ENCODE results near the gene TMEM119. TPM values are rescaled to one million over a fixed set of nuclear protein-coding genes. Genes with fewer than 3 reads are reported as not detected.
"Not testable (repeated sequence)": the region's sequence is repeated elsewhere in the genome, so short reads cannot be mapped to it uniquely, and the experiment has no call there.

The TMEM119 gene
- total RNA-seq, 2 donors from 2014 or later, result 1.8 to 5.5 TPM

GRCh38 chr12:108592033-108592909 is 5.6 kb downstream of the TMEM119 start:
- Histone ChIP-seq H3K4me3 (no peak overlapping the region), H3K27me3 (no peaks in the 10 kb centered on the region), H3K36me3 (no peaks in the 10 kb centered on the region), H3K27ac (no peak overlapping the region), H3K4me1 (peaks cover 0 to 8% of the 10 kb centered on the region in 2 donors), H3K9me3 (no peaks in the 10 kb centered on the region)
- no peak for DNase-seq (ENCODE audit: low spot score)
- TF ChIP-seq CTCF (IDR thresholded peaks at IDR 0.05), result no peak

- H3K27me3 ChIP-seq, result no peaks in the 10 kb centered on the region
These were observed 6.5 kb downstream of the TMEM119 start for GRCh38 chr12:108591267-108591980.

GRCh38 chr12:108590463-108590862 is 7.4 kb downstream of the TMEM119 start:
- not testable (repeated sequence) for H3K27ac ChIP-seq; H3K4me3 ChIP-seq; H3K36me3 ChIP-seq; H3K9me3 ChIP-seq; DNase-seq (ENCODE audit: low spot score); H3K4me1 ChIP-seq; H3K27me3 ChIP-seq

More at GRCh38 chr12:108591267-108591980, 6.5 kb downstream of the TMEM119 start:
- H3K4me1 ChIP-seq, result peaks cover 0 to 1% of the 10 kb centered on the region in 2 donors
- H3K27ac ChIP-seq, result no peak overlapping the region
- DNase-seq (ENCODE audit: low spot score), result no peak
- H3K9me3 ChIP-seq, result no peaks in the 10 kb centered on the region
- no peak for TF ChIP-seq CTCF (IDR thresholded peaks at IDR 0.05)
- no peak overlapping the region for H3K4me3 ChIP-seq
- no peaks in the 10 kb centered on the region for H3K36me3 ChIP-seq

GRCh38 chr12:108589840-108590229 is 8.0 kb downstream of the TMEM119 start:
- Histone ChIP-seq H3K27me3 (no peaks in the 10 kb centered on the region), H3K4me3 (no peak overlapping the region), H3K36me3 (no peaks in the 10 kb centered on the region), H3K4me1 (no peaks in the 10 kb centered on the region), H3K27ac (no peak overlapping the region), H3K9me3 (no peaks in the 10 kb centered on the region)
- no peak for DNase-seq (ENCODE audit: low spot score)
- no peak for TF ChIP-seq CTCF (IDR thresholded peaks at IDR 0.05)

GRCh38 chr12:108589028-108589839 is 8.7 kb downstream of the TMEM119 start:
- Histone ChIP-seq H3K27ac (no peak overlapping the region), H3K9me3 (no peaks in the 10 kb centered on the region), H3K4me1 (no peaks in the 10 kb centered on the region), H3K36me3 (no peaks in the 10 kb centered on the region), H3K27me3 (no peaks in the 10 kb centered on the region), H3K4me3 (no peak overlapping the region)
- DNase-seq (ENCODE audit: low spot score), result no peak
- no peak for TF ChIP-seq CTCF (IDR thresholded peaks at IDR 0.05)

GRCh38 chr12:108587826-108588225 is 10.1 kb downstream of the TMEM119 start:
- Histone ChIP-seq H3K4me1 (no peaks in the 10 kb centered on the region), H3K9me3 (no peaks in the 10 kb centered on the region), H3K36me3 (no peaks in the 10 kb centered on the region), H3K27ac (no peak overlapping the region), H3K4me3 (no peak overlapping the region), H3K27me3 (no peaks in the 10 kb centered on the region)
- no peak for DNase-seq (ENCODE audit: low spot score)
- no peak for TF ChIP-seq CTCF (IDR thresholded peaks at IDR 0.05)
